Right renal pelvis (tissue), 4 donors: ENCODE data around the gene FBP1. TPM values are rescaled to one million over a fixed set of nuclear protein-coding genes. Genes with fewer than 3 reads are reported as not detected.

ENCODE experiments used
- DNase-seq, 4 donors: peaks; one replicate each; pipeline ENCODE4 v3.0.0-alpha.2; 2013; ENCODE audit warnings: low read depth in 4 of 4, low spot score in 3 of 4, missing footprints in 1 of 4
- polyA plus RNA-seq, 4 donors: library from polyadenylated mRNA; unstranded; fragments of 120-200 nt; gene quantifications; one replicate each; pipeline ENCODE4 v1.2.1, GENCODE V29; 2013; ENCODE audit not compliant: insufficient read length in 4 of 4

FBP1 gene
- polyA plus RNA-seq, 4 donors = 49.8 to 64.5 (median 60.2) TPM

GRCh38 chr9:94657021-94657725 is 17.9 kb upstream of the FBP1 start:
- no peak for DNase-seq

GRCh38 chr9:94656200-94656599 is 16.9 kb upstream of the FBP1 start:
- DNase-seq = no peak

GRCh38 chr9:94655739-94656138 is 16.4 kb upstream of the FBP1 start:
- no peak for DNase-seq

- no peak for DNase-seq
These were observed 15.0 kb upstream of the FBP1 start for GRCh38 chr9:94654165-94654894.

GRCh38 chr9:94650949-94651348 is 11.6 kb upstream of the FBP1 start:
- DNase-seq = no peak

- DNase-seq = no peak
These were observed 9.9 kb upstream of the FBP1 start for GRCh38 chr9:94649100-94649819.

GRCh38 chr9:94648185-94648584 is 8.9 kb upstream of the FBP1 start:
- DNase-seq = no peak

- DNase-seq = no peak
These were observed 6.6 kb upstream of the FBP1 start for GRCh38 chr9:94645901-94646300.

- DNase-seq = no peak
These were observed 5.2 kb upstream of the FBP1 start for GRCh38 chr9:94644543-94644942.

GRCh38 chr9:94643741-94644140 is 4.4 kb upstream of the FBP1 start:
- no peak for DNase-seq

GRCh38 chr9:94643176-94643575 is 3.9 kb upstream of the FBP1 start:
- DNase-seq = no peak

- no peak for DNase-seq
These were observed 3.2 kb upstream of the FBP1 start for GRCh38 chr9:94642501-94642900.

- DNase-seq = no peak
These were observed 670 bp upstream of the FBP1 start for GRCh38 chr9:94639999-94640376.

- no peak for DNase-seq
These were observed 820 bp downstream of the FBP1 start for GRCh38 chr9:94638335-94639060.

GRCh38 chr9:94632737-94633136 is 6.6 kb downstream of the FBP1 start:
- DNase-seq = no peak

GRCh38 chr9:94631599-94631998 is 7.7 kb downstream of the FBP1 start:
- DNase-seq = no peak

GRCh38 chr9:94630833-94631232 is 8.5 kb downstream of the FBP1 start:
- no peak for DNase-seq

- DNase-seq = no peak
These were observed 9.0 kb downstream of the FBP1 start for GRCh38 chr9:94630281-94630680.

- no peak for DNase-seq
These were observed 12.0 kb downstream of the FBP1 start for GRCh38 chr9:94627287-94627686.

- DNase-seq = no peak
These were observed 13.5 kb downstream of the FBP1 start for GRCh38 chr9:94625835-94626234.

GRCh38 chr9:94624629-94625028 is 14.7 kb downstream of the FBP1 start:
- DNase-seq = no peak
